Epidermal melanocyte (primary cell): Measurements from ENCODE around the gene S100A13.

ENCODE experiments used
- DNase-seq: peaks from one replicate; pipeline ENCODE4 v3.0.0; 2011; ENCODE audit warnings: low spot score; ENCODE audit not compliant: insufficient read length

Gene S100A13

GRCh38 chr1:153627715-153628626, 666 bp upstream of the S100A13 start, which contains the start of gene S100A1:
Gene S100A1, plus strand, starts transcription at chr1:153628434. Its CDS starts 2,088 bp downstream, at chr1:153630522.
- no peak for DNase-seq

GRCh38 chr1:153626477-153626903, 815 bp downstream of the S100A13 start:
- DNase-seq: no peak

- DNase-seq: no peak
These were observed 2.2 kb downstream of the S100A13 start for GRCh38 chr1:153624965-153625611.

GRCh38 chr1:153623101-153623500, 4.2 kb downstream of the S100A13 start:
- no peak for DNase-seq

GRCh38 chr1:153619171-153619570, 8.1 kb downstream of the S100A13 start:
- DNase-seq: no peak

GRCh38 chr1:153617663-153618062, 9.6 kb downstream of the S100A13 start:
- no peak for DNase-seq

GRCh38 chr1:153616917-153617311, 10.4 kb downstream of the S100A13 start:
- no peak for DNase-seq

- no peak for DNase-seq
These were observed 11.0 kb downstream of the S100A13 start, which contains the start of gene S100A14 for GRCh38 chr1:153616144-153616916. Gene S100A14, minus strand, starts transcription at chr1:153616325. Its CDS starts 467 bp downstream, at chr1:153615858.

- DNase-seq: no peak
These were observed 11.9 kb downstream of the S100A13 start for GRCh38 chr1:153615406-153615805.

- DNase-seq: no peak
These were observed 12.4 kb downstream of the S100A13 start for GRCh38 chr1:153614906-153615305.

GRCh38 chr1:153614189-153614900, 13.0 kb downstream of the S100A13 start:
- DNase-seq: no peak

GRCh38 chr1:153613406-153613805, 13.9 kb downstream of the S100A13 start:
- DNase-seq: no peak

GRCh38 chr1:153612755-153613331, 14.5 kb downstream of the S100A13 start, which contains the start of gene S100A16:
Gene S100A16, minus strand, starts transcription at chr1:153613137. Its CDS starts 4,986 bp downstream, at chr1:153608151.
- DNase-seq: peak; percentile 62

GRCh38 chr1:153612111-153612754, 15.1 kb downstream of the S100A13 start:
- DNase-seq: no peak

GRCh38 chr1:153611356-153611755, 15.9 kb downstream of the S100A13 start:
- DNase-seq: no peak

- DNase-seq: no peak
These were observed 16.4 kb downstream of the S100A13 start for GRCh38 chr1:153610811-153611301.

GRCh38 chr1:153610334-153610733, 17.0 kb downstream of the S100A13 start:
- DNase-seq: no peak

- no peak for DNase-seq
These were observed 17.8 kb downstream of the S100A13 start for GRCh38 chr1:153609585-153609907.

- peak; percentile 82 for DNase-seq
These were observed 18.3 kb downstream of the S100A13 start for GRCh38 chr1:153608742-153609584.
